NCI-H1092 treated with DMSO at 0.1 percent for 48 hours (cell line): ENCODE data around the gene IL22.

Experiments
- DNase-seq: peaks from one replicate; lab custom pipeline; 2025; lab: John Stamatoyannopoulos, UW

The IL22 gene

DNA sequence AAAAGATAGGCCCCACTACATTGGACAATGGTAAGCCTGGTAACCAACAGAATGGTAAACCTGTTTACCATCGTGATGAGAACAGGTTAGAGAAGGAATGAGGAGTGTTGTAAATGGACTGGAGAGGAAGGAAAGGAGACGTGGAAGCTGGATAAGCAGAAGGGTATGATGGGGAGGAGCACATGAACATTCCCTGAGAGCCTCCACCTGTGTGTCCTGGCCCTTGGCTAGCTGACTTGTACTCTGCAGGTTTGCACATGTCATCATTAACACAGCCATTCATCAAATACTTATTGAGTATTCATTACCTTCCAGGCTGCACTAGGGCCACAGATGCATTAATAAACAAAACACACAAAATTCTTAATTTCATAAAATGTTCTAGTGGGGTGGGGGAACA lies 23.4 kb downstream of the IL22 start:
- no peak for DNase-seq

DNA sequence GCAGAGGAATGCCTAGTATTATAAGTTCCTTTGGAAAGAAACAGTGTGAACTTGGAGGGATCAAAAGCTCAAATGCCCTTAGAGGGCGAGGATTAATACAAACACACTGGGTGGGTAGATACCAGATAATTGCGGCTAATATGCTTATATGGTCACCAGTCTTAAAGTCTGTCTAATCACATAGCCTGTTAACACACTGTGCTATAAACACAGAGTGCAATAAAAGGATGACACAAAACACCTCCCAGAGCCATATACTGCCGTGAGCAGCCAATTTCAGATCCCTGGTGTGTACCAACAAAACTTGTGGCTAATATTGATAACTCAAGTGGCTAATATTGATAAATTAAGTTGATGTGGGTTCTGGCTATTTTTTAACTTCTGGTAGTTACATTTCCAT lies 26.0 kb downstream of the IL22 start:
- DNase-seq = no peak

DNA sequence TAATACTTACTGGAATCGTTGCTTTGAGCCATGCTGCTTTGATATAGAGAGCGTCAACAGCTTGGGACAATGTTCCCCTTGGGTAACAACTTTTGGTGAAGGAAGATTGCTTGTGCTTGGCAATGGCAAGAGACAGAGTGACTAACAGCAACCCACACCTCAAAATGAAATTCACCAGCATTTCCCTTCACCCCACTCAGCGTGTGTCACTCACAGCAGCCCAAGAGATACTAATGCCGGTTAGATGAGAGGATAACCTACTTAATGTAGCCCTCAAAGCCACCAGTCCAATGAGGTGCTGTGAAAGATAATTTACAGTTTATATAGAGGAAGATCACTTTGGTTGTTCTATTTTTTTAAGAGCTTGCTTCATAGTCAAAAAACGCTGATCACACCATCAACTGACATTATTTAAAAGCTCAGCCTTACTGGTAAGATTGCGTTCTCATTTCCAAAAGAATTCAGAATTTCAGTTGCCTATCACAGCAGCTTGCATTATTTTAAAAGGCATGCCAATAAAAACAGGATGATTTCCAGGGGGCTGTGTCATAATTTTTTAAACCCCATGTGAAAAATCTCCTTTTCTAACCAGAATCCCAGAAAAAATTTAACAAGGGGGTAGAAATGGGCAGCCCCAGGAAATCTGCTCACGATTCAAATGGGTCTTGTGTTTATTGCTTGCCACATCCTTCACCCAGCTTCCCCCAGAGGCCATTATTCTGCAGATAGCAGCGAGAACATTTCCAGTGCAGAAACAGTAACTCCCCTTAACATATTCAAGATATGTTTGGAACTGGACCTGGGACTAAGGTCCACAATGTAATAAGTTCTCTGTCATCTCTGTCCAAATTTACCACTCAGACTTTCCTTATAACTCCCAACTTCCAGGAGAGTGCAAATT lies 27.6 kb downstream of the IL22 start, which contains the start of gene IL26:
Gene IL26, minus strand, starts transcription at position 235 of the 901 bp plus-strand sequence. Its CDS starts 54 bp downstream, at position 181.
- no peak for DNase-seq

DNA sequence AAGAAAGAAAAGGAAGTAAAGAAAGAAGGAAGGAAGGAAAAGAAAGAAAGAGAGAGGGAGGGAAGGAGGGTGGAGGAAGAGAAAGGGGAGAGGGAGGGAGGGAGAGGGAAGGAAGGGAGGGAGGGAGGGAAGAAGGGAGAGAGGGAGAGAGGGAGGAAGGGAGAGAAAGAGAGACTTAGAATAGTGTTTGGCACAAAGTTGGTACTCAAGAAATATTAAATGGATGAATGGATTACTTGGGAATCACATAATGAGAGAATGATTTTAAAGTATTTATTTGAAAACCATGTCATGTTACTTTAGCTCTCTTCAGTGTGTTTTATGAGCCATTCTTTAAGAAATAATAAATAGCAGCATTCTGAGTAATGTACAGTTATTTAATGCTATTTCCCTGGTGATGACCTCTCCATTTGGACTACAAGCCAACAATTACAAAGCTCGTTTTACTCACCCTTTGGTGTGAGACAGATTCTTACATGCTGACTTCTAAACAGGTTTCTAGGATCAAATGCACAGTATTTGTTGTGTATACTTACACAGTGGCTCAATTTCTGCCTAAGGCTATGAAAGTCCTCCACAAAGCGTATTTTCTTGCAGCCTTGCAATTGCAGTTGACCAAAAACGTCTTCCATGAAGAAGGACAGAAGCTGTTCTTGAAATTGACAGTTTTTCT lies 28.7 kb downstream of the IL22 start:
- DNase-seq = no peak

DNA sequence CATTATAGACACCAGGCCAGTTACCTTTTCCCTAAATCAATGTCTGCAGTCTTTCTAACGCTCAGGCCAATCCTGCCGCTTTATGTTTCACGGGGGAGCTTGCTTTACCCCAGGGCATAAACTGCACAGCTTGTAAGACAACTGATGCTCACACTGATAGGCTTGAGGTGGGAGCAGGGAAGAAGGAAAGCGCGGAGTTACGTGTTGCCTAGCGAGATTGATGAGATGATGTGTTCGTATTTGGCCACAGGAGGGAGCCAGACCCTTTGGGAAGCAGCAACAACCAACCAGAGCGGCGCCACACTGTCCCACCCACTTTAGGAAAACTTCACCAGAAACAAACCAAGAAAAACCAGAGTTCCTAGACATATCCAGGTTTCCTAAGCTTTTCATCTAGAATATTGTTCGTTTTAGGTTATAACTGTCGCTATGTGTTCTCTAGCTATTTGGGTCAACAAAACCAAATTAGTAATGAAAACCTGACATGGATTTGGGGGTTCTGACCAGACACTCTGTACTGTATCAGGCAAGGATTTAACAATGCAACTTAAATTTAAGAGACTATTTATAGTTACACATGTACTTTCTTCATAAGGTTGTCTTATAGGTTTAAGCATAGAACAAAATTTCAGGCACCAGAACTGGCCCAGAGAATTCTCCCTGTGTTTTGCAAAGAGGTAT lies 30.2 kb downstream of the IL22 start:
- peak; percentile 65 for DNase-seq

DNA sequence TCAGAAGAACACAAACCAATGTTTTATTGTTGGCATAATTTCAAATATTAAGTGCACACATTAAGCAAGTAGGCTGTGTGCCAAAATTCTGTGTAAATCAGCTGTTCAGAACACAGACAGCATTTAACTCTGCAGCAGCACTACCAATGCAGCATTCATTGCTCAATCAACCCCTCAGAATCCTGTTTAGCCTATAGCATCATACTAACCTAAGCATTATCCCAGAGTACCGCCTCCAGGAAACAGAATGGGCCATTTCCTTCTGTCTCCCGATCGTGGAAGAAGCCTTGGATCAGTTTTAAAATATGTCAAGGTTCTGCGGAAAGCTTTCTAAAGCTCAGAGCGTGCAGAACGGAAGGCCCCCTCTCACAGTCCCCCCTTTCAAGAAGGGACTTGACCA lies 31.1 kb downstream of the IL22 start:
- peak; percentile 10 for DNase-seq

DNA sequence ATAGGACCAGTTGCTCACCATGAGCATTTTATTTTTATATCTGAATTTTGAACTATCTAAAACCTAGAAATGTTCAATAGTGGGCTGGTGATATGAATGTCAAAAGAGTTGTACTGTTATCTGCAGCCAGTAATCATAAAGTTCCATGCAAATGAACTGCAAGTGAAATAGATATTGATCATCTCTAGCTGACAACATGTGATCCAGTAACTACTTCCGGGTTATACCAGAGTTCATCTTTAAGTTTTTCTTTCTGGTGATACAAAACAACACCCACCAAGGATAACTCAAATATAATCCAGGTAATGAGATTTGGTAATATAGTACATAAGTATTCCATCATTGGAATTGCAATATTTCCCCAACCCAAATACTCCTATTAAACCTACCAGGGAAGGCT lies 31.9 kb downstream of the IL22 start:
- no peak for DNase-seq

DNA sequence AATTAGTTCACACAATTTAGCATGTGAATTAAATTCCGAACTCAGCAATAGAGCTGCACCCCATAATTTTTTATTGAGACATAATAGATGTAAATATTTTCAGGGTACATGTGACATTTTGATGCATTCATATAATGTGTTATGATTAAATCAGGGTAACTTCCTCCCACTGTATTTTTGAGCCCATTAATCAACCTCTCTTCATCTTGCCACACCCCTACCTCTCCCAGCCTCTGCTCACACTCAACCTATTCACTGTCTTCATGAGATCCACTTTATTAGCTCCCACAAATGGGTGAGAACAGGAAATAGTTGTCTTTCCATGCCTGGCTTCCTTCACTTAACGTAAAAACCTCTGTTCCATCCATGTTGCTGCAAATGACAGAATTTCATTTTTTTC lies 42.5 kb downstream of the IL22 start:
- no peak for DNase-seq

DNA sequence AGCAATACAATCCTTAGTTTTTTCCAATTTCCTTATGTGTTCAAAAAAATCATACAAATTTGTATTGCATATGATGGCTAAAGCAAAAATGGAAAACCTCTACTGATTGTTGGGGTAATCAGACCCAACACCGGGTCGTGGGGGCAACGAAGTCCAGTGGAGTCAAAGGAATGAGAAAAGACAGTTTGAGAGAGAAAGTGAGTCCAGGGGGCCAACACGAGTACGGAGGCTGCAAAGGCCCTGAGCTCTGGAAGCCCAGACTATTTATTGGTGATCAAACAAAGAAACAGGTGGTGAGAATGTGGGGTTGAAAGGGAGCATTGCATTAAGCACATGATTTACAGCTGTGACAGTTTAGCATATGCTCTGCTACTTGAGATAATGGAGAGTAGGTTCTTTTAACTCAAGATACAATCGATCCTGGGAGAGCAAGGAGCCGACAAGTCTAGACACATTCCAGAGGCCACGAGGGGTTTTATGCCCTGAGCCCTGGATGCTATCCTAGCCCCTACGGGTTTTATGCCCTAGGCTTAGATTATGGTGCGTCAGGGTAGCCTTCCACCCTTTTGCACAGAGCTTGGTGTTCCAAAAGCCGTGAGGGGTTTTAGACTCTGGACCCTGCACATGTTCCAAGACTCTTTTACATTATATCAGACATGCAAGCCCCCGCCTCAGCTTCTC lies 44.2 kb downstream of the IL22 start:
- peak; percentile 22 for DNase-seq

DNA sequence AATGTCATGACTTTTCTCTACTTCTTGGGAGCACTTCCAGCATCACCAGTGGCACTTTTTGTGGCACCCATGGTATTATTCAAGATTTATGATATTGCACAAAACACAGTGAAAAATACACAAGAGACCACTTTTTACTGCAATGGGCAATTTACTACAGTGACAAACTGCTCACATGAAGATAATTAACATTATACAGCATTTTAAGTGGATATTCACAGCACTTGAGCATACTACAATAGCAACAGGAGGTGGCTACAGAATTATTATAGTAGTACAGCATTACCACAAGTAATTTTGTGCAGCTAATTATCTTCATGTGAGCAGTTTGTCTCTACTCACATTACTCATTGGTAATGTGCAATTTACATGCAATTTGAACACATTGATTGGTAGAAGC lies 46.1 kb downstream of the IL22 start:
- peak; percentile 43 for DNase-seq

DNA sequence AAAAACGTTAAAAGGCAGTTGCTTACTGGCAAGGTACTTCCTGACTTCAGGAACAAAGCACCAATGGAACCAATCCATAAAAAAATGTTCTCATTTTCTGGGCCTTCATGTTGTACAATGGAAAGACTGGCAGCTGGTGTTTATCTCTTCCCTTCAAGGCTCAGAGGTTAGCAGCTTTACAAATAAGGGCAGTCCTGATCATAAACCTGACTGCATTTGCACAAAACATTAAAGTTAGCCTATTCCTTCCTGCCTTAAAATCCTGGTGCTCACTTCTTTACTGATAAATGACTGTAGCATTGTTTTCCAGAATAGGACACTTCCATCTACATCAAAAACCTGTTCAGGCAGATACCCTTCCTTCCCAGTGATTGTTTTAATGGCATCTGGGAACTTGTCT lies 47.0 kb downstream of the IL22 start:
- DNase-seq = peak; percentile 26

DNA sequence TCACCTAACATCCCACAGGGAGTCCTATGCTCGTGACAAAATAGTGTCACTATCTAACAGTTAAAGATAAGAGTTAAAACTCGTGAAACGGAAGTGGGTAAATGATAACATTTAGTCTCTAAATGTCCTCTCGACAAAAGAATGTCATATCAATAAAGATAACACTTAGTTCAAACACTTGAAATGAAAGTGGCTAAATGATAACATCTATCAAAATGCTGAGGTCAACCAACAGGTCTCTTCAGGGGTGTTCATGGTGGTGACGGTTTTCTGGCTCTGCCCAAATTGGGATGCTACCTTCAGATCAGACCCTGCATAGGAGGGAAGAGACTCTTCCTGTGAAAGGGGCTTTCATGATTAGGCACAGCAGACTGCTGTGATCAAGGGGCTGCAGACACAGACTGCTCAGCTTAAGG lies 49.9 kb downstream of the IL22 start:
- no peak for DNase-seq

DNA sequence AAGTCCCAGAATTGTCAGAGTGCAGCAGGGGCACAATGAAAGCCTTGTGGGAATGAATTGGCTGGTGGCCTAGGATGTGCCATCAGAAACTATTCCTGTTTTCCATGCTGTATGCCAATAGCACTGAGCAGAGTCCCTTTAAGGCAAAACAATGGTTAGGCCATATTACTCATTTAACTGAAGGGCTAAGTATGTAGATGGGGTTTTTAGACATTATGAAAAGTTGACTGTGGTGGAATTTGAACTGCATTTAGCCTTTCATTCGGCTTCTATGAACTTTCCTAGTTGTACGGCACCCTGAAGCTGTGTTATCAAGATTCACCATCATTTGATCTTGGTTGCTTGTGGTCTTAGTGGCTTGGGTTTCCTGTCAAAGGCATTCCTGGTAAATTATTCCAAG lies 52.5 kb downstream of the IL22 start:
- no peak for DNase-seq

DNA sequence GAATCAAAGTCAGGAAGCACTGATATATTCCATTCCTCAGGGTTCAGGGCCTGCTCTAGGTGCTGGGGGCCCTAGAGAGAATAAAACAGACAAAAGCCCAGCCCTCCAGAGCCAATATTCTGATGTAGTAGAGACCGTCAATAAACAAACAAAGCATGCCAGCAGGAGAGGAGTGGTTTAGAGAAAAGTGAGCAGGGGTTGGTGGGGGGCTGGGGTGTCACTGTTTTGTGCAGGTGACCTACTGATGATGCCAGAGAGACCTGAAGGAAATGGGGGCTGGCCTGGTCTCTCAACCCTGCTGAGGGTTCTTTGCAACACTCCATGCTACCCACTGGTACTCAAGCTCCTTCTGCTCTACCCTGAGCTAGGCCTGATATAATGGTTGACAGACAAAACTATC lies 54.3 kb downstream of the IL22 start:
- DNase-seq = no peak

DNA sequence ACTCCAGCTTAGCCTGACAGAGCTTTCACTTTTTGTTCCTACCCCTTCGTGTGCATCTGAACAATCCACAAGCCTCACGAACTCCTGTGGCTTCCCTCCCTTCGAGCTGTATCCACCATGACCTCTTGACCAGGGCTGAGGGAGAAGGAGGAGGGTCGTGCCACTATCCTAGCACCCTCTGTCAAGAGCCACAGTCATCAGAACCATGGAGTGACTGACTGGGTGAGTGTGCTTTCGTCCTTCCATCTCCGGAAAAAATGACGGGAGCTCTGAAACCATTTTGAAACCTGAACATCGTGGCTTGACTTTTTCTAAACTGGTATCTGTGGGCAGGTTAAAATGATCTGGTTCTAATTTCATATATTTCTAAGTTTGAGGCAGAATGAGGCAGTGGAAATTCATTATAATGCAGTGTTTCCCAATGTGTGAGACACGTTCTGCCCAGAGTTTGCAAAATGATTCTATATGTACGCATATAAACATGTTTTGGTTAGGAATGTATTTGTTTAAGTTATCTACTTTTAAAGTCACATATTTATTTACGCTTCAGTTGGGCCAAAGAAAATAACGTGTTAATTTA lies 54.8 kb downstream of the IL22 start:
- no peak for DNase-seq
